HUES6 (cell line): ENCODE measurements around the gene ZFYVE26.
"Not testable (repeated sequence)": the region's sequence is repeated elsewhere in the genome, so short reads cannot be mapped to it uniquely, and the experiment has no call there.

Experiments
- H3K27ac ChIP-seq: 2 replicates; pipeline ENCODE4 v1.7.0; 2013; ENCODE audit warnings: low read depth, mild to moderate bottlenecking, low read length, inconsistent platforms
- H3K27me3 ChIP-seq: 2 replicates; pipeline ENCODE4 v1.6.1; 2013; ENCODE audit warnings: low read length; ENCODE audit not compliant: control insufficient read depth, insufficient read depth
- H3K36me3 ChIP-seq: 2 replicates; pipeline ENCODE4 v1.6.1; 2013; ENCODE audit warnings: low read length; ENCODE audit not compliant: control insufficient read depth, insufficient read depth
- H3K4me1 ChIP-seq: 2 replicates; pipeline ENCODE4 v1.6.1; 2013; ENCODE audit warnings: low read length; ENCODE audit not compliant: control insufficient read depth, insufficient read depth
- H3K4me3 ChIP-seq: 2 replicates; pipeline ENCODE4 v1.5.1; 2013; ENCODE audit warnings: low read depth, low read length
- H3K9ac ChIP-seq: one replicate; pipeline ENCODE4 v1.6.1; 2013; ENCODE audit warnings: mild to moderate bottlenecking, low read length
- H3K9me3 ChIP-seq: 2 replicates; pipeline ENCODE4 v1.6.1; 2013; ENCODE audit warnings: low read depth, low read length; ENCODE audit not compliant: control insufficient read depth, insufficient read depth

The ZFYVE26 gene

GRCh38 chr14:67837011-67837624 lies 20.7 kb upstream of the ZFYVE26 start:
- no peak overlapping the region for H3K27ac ChIP-seq
- peaks cover 6% of the 10 kb centered on the region; the same call in 1 of the 2 replicates for H3K36me3 ChIP-seq
- no peaks in the 10 kb centered on the region for H3K9me3 ChIP-seq
- H3K4me1 ChIP-seq = no peaks in the 10 kb centered on the region
- no peak overlapping the region for H3K4me3 ChIP-seq
- no peaks in the 10 kb centered on the region for H3K27me3 ChIP-seq
- H3K9ac ChIP-seq = no peak overlapping the region

DNA sequence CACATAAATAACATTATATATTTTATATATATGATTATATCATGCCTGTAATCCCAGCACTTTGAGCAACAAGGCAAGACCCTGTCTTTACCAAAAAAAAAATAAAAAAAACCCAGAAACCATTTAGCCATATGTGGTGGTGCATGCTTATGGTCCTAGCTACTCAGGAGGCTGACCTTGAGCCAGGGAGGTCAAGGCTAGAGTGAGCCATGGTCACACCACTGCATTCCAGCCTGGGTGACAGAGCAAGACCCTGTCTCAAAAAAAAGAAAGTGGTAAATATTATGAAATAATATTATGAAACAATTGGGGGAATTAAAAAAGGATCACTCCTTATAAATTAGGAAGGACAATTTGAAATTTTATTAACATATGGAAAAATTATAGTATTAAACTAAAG lies 19.2 kb upstream of the ZFYVE26 start:
- H3K36me3 ChIP-seq = peaks cover 6% of the 10 kb centered on the region; the same call in 1 of the 2 replicates
- no peak overlapping the region for H3K27ac ChIP-seq
- H3K9me3 ChIP-seq = no peaks in the 10 kb centered on the region
- H3K4me1 ChIP-seq = no peaks in the 10 kb centered on the region
- no peak overlapping the region for H3K9ac ChIP-seq
- H3K27me3 ChIP-seq = no peaks in the 10 kb centered on the region
- H3K4me3 ChIP-seq = no peak overlapping the region

GRCh38 chr14:67833403-67833802 lies 17.0 kb upstream of the ZFYVE26 start:
- H3K27ac ChIP-seq = no peak overlapping the region
- no peaks in the 10 kb centered on the region for H3K27me3 ChIP-seq
- no peaks in the 10 kb centered on the region for H3K9me3 ChIP-seq
- no peak overlapping the region for H3K4me3 ChIP-seq
- H3K9ac ChIP-seq = no peak overlapping the region
- H3K36me3 ChIP-seq = peaks cover 6% of the 10 kb centered on the region; the same call in 1 of the 2 replicates
- H3K4me1 ChIP-seq = no peaks in the 10 kb centered on the region

- no peaks in the 10 kb centered on the region for H3K4me1 ChIP-seq
- no peak overlapping the region for H3K9ac ChIP-seq
- no peak overlapping the region for H3K27ac ChIP-seq
- peaks cover 18% of the 10 kb centered on the region for H3K36me3 ChIP-seq
- H3K9me3 ChIP-seq = no peaks in the 10 kb centered on the region
- no peaks in the 10 kb centered on the region for H3K27me3 ChIP-seq
- no peak overlapping the region for H3K4me3 ChIP-seq
Observed at GRCh38 chr14:67831113-67831512, 14.7 kb upstream of the ZFYVE26 start.

DNA sequence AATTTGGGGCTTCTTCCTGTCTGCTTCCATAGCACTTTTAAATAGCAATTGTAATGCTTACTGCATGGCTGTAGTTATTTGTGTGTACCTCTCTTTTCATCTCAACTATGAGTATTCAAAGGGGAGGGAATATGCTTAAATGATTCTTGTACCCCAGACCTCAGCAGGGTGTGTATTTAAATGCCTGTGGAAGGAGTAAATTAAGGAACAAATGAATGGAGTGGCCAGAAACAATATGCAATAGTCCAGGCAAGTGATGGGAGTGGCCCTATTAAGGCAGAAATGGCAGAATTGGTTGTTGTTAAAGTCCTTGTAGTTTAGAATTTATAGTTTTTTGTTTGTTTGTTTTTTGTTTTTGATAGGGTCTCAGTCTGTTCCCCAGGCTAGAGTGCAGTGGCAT lies 4.7 kb upstream of the ZFYVE26 start:
- H3K27me3 ChIP-seq = no peaks in the 10 kb centered on the region
- peak overlapping the region; percentile 89 for H3K4me3 ChIP-seq
- H3K36me3 ChIP-seq = peaks cover 11% of the 10 kb centered on the region; the same call in 1 of the 2 replicates
- no peaks in the 10 kb centered on the region for H3K9me3 ChIP-seq
- H3K4me1 ChIP-seq = peaks cover 19% of the 10 kb centered on the region
- peak overlapping the region; percentile 9; the same call in 1 of the 2 replicates for H3K27ac ChIP-seq
- H3K9ac ChIP-seq = peak overlapping the region; percentile 90

DNA sequence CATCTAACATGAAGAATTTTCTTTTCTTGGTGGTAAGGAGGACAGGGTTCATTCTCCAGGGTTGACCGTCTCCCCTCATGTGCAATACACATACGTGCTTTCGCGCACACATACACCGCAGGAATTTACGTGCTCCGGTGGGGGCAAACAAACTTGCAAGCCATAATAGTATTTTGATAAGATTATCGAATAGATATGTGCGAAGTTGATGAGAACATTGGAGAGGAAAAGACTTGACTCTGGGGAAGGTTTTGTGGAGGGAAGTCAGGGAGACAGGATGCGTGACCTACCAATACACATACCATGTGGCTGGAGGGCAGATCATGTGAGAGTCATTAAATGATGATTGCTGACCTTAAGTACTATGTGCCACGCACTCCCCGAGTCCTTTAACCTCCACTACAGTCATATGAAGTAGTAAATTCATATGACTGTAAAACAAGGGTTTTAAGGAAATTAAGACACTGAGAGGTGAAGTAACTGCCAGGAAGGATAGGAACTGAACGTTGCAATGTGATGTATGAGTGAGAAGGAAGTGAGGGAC lies 4.1 kb upstream of the ZFYVE26 start:
- H3K27ac ChIP-seq = peak overlapping the region; percentile 26; the same call in 1 of the 2 replicates
- no peaks in the 10 kb centered on the region for H3K27me3 ChIP-seq
- H3K36me3 ChIP-seq = peaks cover 5% of the 10 kb centered on the region; the same call in 1 of the 2 replicates
- peak overlapping the region; percentile 90 for H3K9ac ChIP-seq
- H3K4me1 ChIP-seq = peaks cover 19% of the 10 kb centered on the region
- no peaks in the 10 kb centered on the region for H3K9me3 ChIP-seq
- H3K4me3 ChIP-seq = peak overlapping the region; percentile 89

DNA sequence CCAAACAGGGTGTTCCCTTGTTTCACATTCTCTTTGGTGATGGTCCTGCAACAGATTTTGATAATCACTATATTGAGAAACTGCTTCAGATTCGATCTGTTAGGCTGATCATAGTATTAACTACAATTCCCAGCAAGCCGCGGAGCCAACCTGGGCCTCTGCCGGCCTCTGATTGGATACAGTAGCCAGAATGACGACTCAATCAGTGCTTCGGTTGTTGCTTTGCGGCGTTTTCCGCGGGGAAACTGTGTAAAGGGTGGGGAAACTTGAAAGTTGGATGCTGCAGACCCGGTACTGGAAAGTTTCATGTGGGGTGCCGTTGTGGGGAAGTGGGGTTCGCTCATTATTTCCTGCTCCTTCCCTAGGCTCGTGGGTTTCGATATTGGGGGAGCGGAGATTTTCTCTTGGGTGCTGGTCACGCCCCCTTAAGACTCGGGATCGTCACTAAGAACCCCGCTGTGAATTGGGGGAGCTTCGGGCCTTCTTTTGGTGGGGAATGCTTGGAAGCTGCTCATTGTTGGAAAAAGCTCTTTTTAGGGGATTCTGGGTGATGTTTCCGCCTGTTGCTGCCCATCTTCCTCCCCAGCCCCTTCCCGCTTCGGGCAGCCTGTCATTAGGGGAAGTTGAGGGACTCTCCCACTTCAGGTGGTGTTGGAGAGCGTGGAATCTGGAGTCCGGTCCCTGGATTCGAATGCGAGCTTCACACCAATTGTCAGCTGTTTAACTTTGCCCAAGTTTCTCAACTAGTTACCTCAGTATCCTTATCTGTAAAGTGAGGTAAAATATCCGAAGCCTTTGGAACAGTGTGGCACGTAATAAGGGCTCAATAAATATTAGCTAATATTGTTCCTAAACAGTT lies 3.4 kb upstream of the ZFYVE26 start, which contains the start of gene RAD51B:
TSS of gene RAD51B (plus strand) at position 217 of the 859 bp plus-strand sequence.
- Histone ChIP-seq H3K36me3 (no peaks in the 10 kb centered on the region), H3K9ac (peak within 1 kb of the TSS; percentile 90), H3K27ac (peak within 1 kb of the TSS; percentile 26; the same call in 1 of the 2 replicates), H3K9me3 (no peaks in the 10 kb centered on the region), H3K27me3 (no peaks in the 10 kb centered on the region), H3K4me1 (peaks cover 19% of the 10 kb centered on the region), H3K4me3 (peak within 1 kb of the TSS; percentile 89)

DNA sequence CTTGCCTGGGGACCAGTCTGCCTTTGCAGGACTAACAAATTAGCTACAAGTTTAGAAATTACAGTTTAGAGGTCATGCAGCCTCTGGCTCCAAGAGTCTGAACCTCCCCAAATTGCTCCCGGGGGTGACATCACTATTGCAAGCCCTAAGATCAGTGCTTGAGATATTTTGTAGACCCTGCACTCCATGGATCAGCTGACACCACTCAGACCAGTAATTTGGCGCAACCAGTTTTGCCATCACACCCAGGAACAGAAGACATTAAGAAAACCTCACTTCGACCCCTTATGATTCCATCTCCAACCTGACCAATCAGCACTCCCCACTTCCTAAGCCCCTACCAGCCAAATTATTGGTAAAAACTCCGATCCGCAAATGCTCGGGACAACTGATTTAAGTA lies 2.1 kb upstream of the ZFYVE26 start:
- not testable (repeated sequence) for H3K27me3 ChIP-seq, H3K36me3 ChIP-seq, H3K9ac ChIP-seq, H3K9me3 ChIP-seq, H3K27ac ChIP-seq, H3K4me3 ChIP-seq
- H3K4me1 ChIP-seq = peaks cover 19% of the 10 kb centered on the region

DNA sequence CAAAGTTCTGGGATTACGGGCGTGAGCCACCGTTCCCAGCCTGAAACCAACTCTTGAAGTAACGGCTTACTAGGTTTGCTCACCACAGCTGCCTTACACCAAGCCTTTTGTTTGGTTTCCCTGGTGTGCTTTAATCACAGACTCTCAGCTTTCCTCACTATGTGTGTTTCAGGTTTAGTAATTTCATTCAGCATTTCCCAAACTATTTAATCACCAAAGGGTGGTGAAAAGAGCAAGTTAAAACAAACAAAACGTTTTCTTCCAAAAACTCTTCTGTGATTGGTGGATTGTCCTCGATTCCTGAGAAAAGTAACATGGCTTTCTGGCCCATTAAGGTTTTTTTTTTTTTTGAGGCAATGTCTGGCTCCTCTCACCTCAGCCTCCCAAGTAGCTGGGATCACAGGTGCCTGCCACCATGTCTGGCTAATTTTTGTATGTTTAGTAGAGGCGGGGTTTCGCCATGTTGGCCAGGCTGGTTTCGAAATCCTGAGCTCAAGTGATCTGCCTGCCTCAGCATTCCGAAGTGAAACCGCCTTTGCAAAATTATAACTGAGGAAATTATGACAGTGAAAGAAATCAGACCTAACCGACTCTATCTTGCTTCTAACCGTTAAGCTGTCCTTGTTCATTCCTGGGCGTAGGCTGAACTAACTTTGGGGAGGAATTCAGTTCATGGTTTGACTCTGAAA lies 1.5 kb upstream of the ZFYVE26 start:
- Histone ChIP-seq H3K27me3 (no peaks in the 10 kb centered on the region), H3K9ac (no peak overlapping the region), H3K4me1 (peaks cover 19% of the 10 kb centered on the region), H3K27ac (no peak overlapping the region), H3K36me3 (peaks cover 7% of the 10 kb centered on the region), H3K9me3 (no peaks in the 10 kb centered on the region), H3K4me3 (no peak overlapping the region)

GRCh38 chr14:67815573-67816225 lies 691 bp downstream of the ZFYVE26 start:
- Histone ChIP-seq H3K36me3 (peaks cover 21% of the 10 kb centered on the region), H3K9ac (peak overlapping the region; percentile 72), H3K27ac (0 out of 2 replicates have a peak overlapping the region, but pooled peaks have one; percentile 12), H3K4me3 (peak overlapping the region; percentile 83), H3K4me1 (peaks cover 8% of the 10 kb centered on the region), H3K27me3 (no peaks in the 10 kb centered on the region), H3K9me3 (no peaks in the 10 kb centered on the region)
